ENCODE measurements around the gene PPIA.
"Not testable (repeated sequence)": the region's sequence is repeated elsewhere in the genome, so short reads cannot be mapped to it uniquely, and the experiment has no call there.

The PPIA gene

GRCh38 chr7:44819292-44819691 is 22.8 kb downstream of the PPIA start:
- no peak for FAIRE-seq
- DNase-seq (ENCODE audit: low spot score), result no peak

GRCh38 chr7:44823255-44823781 is 26.8 kb downstream of the PPIA start:
- DNase-seq (ENCODE audit: low spot score) (no peak), FAIRE-seq (peak; percentile 67)

DNA sequence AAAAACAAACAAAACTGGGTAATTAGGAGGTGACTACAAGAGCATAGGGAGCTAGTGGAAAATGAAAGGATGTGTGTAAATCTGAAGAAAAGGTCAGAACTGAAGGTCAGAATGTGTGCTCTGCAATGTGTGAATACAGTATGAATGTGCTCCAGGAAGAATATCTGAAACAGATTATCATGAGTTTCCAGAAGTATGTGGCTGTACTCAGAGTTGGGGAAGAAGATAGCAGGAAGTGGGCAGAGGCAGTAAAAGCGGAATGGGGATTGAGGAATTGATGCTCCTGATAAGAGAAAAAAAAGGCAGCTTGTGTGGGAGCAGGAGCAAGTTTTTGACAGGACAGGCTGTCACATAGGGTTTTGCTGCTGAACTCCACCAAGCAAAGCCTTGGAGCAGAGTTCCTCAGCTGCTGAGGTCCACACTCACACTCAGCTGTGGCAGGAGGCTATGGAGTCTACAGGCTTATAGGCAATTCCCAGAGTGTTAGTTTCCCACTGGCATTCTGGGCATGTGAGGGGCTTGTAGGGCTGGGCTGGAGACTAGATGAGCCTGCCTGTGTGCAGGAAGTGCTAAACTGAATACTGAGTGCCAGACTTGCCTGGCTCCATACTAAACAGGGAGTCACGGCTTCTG is 28.5 kb downstream of the PPIA start:
- no peak for DNase-seq (ENCODE audit: low spot score)
- no peak for FAIRE-seq

GRCh38 chr7:44827567-44827966 is 31.1 kb downstream of the PPIA start:
- no peak for FAIRE-seq
- DNase-seq (ENCODE audit: low spot score), result no peak

DNA sequence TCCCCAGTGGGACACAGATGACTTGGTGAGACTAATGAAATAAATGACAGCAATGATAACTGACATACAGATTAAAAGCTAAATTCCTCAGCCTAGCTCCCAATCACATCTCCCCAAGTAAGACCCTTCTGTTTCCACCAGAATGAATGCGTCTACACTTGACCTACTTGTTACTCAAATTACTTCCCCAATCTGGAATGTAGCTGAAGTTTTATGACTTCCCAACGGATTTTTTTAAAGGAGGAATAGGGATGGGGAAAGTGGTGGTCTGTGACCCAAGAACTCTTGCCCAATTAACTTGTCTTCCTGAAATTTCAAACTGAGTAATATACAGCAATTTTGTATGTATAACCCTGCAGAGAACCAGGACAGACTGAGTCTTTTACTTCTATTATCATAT is 42.3 kb downstream of the PPIA start:
- FAIRE-seq (no peak), DNase-seq (ENCODE audit: low spot score) (no peak)

DNA sequence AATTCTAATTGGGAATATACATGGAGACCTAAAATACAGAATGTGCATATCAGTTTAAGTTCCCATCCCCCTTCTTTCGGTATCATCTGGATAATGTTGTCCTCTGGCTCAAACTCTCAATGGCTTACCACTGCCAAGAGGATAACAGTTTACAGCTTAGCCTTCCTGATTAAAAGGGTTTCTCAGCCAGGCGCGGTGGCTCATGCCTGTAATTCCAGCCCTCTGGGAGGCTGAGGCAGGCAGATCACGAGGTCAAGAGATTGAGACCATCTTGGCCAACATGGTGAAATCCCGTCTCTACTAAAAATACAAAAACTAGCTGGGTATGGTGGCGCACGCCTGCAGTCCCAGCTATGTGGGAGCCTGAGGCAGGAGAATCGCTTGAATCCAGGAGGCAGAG is 46.2 kb downstream of the PPIA start:
- DNase-seq (ENCODE audit: low spot score); FAIRE-seq: not testable (repeated sequence)

GRCh38 chr7:44843440-44843839 is 47.0 kb downstream of the PPIA start:
- DNase-seq (ENCODE audit: low spot score); FAIRE-seq: not testable (repeated sequence)

GRCh38 chr7:44845451-44845850 is 49.0 kb downstream of the PPIA start:
- no peak for FAIRE-seq
- DNase-seq (ENCODE audit: low spot score), result no peak

GRCh38 chr7:44846390-44846789 is 49.9 kb downstream of the PPIA start:
- not testable (repeated sequence) for FAIRE-seq; DNase-seq (ENCODE audit: low spot score)

DNA sequence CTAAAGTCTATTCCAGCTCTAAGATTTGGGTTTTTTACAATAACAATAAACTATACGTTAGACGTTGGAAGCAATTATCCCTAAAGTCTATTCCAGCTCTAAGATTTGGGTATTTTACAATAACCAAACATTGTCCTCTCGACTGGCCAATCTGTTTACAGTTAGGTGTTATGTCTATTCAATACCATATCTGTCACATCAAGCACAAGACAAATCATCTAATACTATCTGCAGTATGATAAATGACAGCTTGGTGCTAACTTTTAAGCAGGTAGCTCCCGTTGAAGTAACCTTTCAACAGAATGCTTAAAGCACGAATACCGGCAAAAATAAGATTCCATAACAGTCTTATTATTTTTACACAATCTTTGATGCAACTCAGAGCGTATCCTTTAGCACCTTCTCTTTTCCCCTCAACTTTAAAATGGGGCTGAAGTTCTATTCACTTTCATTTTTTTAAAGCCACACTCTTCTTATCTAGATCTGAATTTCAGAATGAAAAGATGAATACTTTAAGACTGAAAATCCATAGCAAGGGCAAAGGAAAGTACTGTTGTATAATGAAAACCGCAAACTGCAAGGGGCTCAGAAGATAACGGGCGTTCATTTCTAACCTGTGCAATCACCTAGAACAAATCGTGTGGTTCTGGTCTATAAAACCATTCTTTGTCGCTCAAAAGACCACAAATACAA is 50.5 kb downstream of the PPIA start:
- DNase-seq (ENCODE audit: low spot score), result no peak
- FAIRE-seq, result no peak

DNA sequence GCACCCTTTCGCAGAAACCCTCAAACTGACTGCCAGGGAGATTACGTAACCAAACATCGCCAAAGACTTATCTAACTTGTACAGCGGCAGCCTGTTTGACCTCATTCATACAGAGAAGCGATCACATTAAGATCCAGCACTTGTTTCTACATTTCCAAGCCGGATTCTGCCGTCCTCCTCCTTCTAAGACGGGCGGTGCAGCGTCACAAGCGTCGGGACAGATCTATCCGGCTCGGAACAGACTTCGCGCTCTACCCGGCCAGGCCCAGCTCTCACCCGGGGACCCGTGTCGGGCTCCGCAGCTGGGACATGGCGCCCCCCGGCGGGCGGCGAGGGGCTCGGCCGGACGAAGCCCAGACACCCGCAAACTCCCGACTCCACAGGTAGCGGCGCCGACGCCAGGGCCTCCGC is 51.0 kb downstream of the PPIA start:
- no peak for FAIRE-seq
- peak; percentile 94 for DNase-seq (ENCODE audit: low spot score)

GRCh38 chr7:44847920-44848634 is 51.6 kb downstream of the PPIA start, which contains the start of gene H2AZ2:
TSS of gene H2AZ2 (minus strand) at chr7:44848087. CDS start at chr7:44847971, 116 bp downstream.
- FAIRE-seq (peak; percentile 96), DNase-seq (ENCODE audit: low spot score) (peak; percentile 100)

DNA sequence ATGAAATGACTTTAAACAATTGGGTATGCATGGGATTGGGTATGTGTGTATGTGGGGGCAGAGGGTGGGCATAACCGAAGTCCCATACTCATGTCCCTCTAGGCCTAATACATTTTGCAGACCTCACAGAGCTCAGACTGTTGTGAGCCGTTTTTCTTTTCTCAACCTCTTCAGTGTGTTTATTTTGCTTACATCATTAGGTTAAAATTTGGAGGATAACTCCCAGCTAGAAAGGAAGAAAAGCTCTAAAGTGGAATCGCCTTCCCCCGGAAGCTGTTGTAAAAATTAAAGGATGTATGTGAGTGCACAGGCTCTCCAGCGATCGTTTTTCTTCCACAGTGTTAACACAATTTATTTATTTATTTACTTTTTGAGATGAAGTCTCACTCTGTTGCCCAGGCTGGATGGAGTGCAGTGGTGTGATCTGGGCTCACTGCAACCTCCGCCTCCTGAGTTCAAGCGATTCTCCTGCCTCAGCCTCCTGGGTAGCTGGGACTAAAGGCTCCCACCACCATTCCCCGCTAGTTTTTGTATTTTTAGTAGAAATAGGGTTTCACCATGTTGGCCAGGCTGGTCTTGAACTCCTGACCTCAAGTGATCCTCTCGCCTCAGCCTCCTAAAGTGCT is 52.9 kb downstream of the PPIA start:
- no peak for FAIRE-seq
- DNase-seq (ENCODE audit: low spot score), result no peak

DNA sequence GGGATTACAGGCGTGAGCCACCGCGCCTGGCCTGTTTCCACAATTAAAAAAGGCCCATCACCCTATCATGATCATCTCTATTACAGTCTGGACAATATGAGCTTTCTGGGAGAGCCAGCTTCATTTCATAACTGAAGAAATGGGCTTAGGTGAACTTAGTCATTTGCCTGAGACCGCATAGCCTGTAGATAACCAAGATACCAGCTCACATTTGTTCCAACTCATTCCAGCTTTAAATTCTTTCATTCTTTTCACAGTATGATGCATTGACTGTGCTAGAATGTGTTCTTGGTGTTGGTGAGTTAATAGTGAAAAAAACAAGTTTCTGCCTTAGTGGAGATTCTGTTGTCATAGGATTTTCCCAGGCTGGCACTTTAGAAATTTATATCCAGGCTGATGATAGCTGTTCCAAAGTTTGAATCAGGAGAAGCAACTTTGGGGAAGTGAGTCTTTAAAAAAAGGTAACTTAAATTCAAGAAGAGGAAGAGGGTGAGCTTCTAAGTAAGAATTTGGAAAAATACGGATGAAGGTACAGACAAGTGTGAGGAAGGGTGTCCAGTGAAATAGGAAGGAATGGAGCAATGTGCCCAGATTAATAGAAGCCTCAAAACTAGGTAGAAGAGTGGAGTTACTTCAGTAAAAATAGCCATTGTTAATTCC is 53.5 kb downstream of the PPIA start:
- FAIRE-seq (no peak), DNase-seq (ENCODE audit: low spot score) (no peak)

- DNase-seq (ENCODE audit: low spot score) (no peak), FAIRE-seq (no peak)
Observed at GRCh38 chr7:44852590-44852989, 56.1 kb downstream of the PPIA start.

Data from urothelium cell line (cell line).